ENCODE measurements around the gene PIBF1.

DNA sequence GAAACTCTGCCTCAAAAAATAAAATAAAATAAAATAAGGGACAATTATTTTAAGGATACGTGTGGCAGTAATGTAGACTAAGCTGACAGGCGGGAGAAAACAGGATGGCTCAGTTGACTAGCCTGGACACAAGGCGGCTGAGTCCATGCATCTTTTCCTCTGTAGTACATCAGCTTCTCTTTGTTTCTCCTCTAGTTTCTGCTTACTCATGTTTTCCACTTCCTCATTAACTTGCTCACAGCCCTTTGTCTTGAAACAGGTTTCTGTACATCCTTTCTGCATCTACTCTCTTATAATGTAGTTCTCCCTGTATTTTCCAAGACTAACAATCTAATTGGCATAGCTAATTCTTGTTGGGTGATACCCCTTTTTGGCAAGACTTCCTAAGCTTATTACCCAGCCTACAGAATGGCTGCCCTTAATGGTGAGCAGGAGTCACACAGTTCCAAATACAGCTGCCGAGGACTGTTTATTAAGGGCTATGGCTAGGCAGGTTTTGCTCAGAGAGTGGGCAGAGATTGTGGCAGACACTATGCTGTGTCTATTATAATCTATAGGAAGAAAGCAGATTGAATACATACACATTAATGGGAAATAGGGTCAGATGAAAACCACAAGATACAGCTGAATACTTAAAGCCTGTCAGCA, 218.2 kb downstream of the PIBF1 start:
- no peak for TF ChIP-seq EZH2 (IDR thresholded peaks at IDR 0.05; ENCODE audit: low read length, missing control alignments)
- TF ChIP-seq, protein P1, sequence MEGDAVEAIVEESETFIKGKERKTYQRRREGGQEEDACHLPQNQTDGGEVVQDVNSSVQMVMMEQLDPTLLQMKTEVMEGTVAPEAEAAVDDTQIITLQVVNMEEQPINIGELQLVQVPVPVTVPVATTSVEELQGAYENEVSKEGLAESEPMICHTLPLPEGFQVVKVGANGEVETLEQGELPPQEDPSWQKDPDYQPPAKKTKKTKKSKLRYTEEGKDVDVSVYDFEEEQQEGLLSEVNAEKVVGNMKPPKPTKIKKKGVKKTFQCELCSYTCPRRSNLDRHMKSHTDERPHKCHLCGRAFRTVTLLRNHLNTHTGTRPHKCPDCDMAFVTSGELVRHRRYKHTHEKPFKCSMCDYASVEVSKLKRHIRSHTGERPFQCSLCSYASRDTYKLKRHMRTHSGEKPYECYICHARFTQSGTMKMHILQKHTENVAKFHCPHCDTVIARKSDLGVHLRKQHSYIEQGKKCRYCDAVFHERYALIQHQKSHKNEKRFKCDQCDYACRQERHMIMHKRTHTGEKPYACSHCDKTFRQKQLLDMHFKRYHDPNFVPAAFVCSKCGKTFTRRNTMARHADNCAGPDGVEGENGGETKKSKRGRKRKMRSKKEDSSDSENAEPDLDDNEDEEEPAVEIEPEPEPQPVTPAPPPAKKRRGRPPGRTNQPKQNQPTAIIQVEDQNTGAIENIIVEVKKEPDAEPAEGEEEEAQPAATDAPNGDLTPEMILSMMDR (conservative IDR thresholded peaks at IDR 0.05 in 1 of 2, IDR thresholded peaks at IDR 0.05 in 1 of 2; ENCODE audit: low read depth in 1 of 2, low read length in 2 of 2) = no peak

Measured in fibroblast of lung (primary cell).